GM11168 (cell line): ENCODE data around the gene ATP1A4.

ENCODE experiments used
- in situ Hi-C: fragments of 300-500 bp; cut with MboI; formaldehyde crosslinking; loops from one replicate; pipeline ENCODE4 v1.12.0; 2022; ENCODE audit warnings: low sequenced_read_pairs; ENCODE audit not compliant: unreplicated experiment

The ATP1A4 gene

DNA sequence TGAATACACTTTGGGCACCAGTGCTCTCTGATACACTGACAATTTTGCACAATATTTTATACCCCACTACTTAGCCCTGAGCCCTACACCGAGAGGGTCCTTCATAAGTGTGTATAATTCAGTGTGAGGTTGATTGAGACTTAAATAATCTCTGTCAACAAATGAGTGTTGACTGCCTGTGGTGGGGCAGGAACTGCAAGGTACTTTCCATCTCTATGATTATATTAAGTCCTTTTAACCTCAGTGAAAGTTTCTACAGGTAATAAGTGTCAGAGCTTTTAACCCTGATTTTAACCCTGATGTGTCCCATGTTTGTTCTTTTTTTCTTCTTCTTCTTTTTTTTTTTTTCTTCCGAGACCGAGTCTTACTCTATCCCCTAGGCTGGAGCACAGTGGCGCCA lies 44.7 kb downstream of the ATP1A4 start:
- in situ Hi-C loops, result loop anchor here (10.0 kb wide), 1 partner anchor 99 kb away; no protein-coding TSS in a partner anchor

GRCh38 chr1:160197231-160197630 lies 45.8 kb downstream of the ATP1A4 start:
- in situ Hi-C loops, result loop anchor here (10.0 kb wide), 1 partner anchor 98 kb away; no protein-coding TSS in a partner anchor

- in situ Hi-C loops, result no loop called here
Observed at GRCh38 chr1:160200786-160201185, 49.4 kb downstream of the ATP1A4 start.

DNA sequence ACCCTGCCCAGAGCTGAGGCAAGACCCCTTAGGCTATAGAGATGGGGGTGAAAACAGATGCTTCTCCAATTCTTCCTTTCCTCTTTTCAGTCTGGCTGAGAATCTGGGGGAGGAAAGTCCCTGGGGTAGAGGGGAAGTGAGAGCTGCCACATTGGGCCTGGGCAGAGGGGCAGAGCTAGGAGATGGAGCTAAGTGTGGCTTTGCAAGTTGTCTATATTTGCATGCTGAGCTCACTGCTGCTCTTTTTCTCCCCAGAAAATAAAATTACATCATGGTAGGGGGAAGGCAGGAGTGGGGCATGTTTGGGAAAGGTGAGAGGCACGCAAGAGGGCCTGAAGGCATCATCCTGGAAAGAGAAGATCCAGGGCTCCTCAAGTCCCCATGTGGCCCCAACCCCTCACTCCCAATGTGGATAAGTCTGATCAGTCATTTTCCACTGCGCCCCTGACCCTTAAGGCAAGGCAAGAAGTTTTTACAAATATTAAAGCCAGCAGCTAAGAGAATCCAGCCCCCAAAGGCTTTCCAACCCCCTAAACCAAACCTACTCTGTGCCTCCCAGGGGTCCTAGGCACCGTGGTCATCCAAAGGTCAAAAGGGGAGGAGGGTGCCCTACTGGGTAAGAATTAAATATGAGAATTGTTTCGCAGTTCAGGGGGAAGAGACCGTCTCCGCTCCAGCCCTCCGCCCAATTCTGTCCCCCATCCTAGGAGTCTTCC lies 53.3 kb downstream of the ATP1A4 start:
- in situ Hi-C loops, result no loop called here

DNA sequence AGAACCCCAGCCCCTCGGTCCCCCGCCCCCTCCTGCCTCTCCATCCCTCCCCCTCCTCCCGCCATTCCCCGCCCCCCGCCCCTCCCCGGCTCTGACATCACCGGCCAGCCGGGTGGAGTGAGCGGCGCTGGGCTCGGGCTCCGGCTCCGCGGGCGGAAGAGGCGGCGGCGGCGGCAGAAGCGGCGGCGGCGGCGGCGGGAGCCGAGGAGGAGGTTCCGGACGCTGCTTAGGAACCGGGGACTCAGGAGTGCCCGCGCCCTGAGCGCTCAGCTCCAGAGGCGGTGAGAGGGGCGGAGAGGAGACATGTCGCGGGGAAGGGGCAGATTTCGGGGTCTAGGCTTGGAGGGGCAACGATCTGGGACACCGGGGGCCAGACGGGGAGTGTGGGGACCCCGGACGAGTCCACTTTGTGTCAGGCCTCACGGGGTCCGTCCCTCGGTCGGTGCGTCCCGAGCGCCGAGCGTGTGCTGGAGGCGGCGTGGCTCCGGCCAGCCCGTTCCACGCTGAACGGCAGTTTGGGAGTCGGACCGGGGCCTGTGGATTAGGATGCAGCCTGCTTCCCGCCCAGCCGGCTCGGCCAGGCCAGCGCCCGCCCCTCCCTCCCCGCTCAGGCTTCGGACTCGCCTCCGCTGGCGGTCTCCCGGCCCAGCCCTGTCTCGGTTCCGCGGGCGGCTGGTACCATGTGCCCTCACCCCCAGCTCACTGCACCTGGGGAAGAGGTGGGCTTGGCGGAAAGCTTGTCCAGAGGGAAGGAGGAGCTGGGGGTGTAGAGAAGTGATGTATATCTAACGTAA lies 54.0 kb downstream of the ATP1A4 start, which contains the start of gene PEA15:
Gene PEA15, plus strand, starts transcription at position 143 of the 794 bp plus-strand sequence. CDS start 6,161 bp downstream, outside the sequence.
- in situ Hi-C loops, result no loop called here

- in situ Hi-C loops, result no loop called here
Observed at GRCh38 chr1:160206036-160206389, 54.6 kb downstream of the ATP1A4 start.

DNA sequence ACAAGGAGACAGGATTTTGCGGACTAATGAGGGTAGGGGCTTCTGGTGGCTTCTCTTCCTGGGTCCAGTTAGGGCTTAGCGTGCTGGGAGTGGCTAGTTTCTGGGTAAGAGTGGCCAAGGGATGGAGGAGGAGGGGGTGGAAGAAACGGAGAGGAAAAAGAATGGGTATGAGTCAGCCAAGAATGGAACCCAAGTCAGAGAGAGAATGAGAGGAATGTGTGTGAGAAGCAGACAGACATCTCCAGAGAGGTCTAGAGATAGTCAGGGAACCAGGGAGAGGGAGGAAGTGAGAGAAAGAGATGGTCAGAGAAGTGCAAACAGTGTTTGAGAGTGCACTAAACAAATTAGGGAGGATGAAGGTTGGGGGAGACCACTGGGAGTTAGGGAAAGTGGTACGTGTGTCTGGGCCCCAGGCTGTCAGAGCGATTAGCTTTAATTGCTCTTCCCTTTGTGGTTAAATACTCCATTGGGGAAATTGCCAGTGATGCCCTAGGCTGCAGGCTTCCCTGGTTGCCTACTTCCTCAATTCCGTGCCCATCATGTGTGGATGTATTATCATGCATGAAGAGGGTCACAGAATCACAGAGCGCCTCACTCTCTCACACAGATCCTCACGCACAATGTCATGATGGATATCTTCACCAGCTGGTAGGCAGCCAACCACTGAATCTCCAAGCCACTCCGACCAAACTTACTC lies 55.2 kb downstream of the ATP1A4 start:
- in situ Hi-C loops, result no loop called here

- in situ Hi-C loops, result no loop called here
Observed at GRCh38 chr1:160207118-160207650, 55.8 kb downstream of the ATP1A4 start.

GRCh38 chr1:160207771-160208556 lies 56.6 kb downstream of the ATP1A4 start:
- in situ Hi-C loops, result no loop called here

- in situ Hi-C loops, result no loop called here
Observed at GRCh38 chr1:160208557-160209320, 57.3 kb downstream of the ATP1A4 start.

- in situ Hi-C loops, result no loop called here
Observed at GRCh38 chr1:160209321-160210046, 58.1 kb downstream of the ATP1A4 start.

DNA sequence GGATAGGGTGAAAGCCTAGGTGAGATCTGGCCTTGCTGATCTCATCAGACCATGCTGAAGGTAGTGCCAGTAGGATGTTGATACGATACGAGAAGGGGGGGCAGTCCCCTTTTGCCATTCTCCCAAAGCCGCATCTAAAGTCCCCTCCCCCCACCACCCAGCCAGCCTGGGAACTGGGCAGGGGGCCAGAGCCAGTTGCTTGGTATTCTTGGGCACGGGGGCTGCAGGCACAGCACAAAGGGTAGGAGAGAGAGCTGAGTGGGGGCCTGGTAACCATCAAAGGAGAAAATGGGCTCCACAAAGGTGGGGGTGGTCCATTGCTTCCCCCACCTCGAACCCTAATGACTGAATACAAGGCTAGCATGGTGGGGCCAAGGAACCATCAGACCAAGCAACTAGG lies 59.2 kb downstream of the ATP1A4 start:
- in situ Hi-C loops, result no loop called here

- in situ Hi-C loops, result no loop called here
Observed at GRCh38 chr1:160211046-160211790, 59.8 kb downstream of the ATP1A4 start.

DNA sequence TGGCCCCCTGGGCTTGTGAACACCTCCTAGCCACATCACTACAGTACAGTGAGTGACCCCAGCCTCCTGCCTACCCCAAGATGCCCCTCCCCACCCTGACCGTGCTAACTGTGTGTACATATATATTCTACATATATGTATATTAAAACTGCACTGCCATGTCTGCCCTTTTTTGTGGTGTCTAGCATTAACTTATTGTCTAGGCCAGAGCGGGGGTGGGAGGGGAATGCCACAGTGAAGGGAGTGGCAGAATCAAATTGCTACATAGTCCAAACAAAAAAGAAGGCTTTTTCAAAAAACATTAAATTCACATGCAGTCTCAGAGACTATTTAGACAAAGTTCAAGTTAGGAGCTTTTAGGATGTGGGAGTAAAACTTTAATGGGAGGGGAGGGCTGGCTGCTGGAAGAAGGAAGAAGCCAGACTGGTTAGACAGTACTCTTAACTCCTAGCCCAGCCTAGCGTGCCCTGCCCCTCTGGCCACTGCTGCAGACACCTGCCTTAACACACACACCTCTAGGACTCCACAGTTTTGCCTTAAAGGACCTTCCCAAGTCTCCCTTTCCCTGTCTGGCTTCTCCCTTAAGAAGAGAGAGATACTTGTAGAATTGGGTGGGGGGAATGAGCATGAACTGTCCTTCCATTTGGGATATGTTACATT lies 63.2 kb downstream of the ATP1A4 start:
- in situ Hi-C loops, result no loop called here

GRCh38 chr1:160216301-160216700 lies 64.9 kb downstream of the ATP1A4 start:
- in situ Hi-C loops, result no loop called here

DNA sequence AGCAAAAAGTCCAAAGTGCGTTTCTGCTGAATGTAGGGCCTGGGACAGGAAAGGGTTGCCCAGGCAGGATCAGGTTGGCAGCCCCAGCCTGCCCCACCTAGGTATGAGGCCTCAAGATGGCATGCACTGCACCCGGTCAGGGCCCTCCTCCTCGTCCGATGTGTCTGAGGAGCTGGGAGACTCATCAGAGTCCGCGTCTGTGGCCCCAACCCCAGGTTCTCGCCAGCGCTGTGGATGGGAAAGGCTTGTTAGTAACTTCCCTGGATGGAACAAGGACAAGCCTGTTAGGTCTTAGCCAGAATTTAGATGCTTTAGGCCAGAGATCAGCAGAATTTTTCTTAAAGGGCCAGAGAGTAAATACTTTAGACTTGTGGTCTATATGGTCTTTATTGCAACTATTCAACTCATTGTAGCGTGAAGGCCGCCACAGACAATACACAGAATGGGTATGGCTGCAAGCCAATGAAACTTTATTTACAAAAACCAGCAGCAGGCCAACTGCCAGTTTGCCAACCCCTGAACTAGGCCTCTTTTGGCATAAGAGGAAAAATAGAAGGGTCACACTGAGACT lies 66.2 kb downstream of the ATP1A4 start:
- in situ Hi-C loops, result no loop called here
